HCT116 (cell line): ENCODE data around the gene IRF4. TPM values are rescaled to one million over a fixed set of nuclear protein-coding genes. Genes with fewer than 3 reads are reported as not detected.

Experiments
- ATAC-seq: fragments of 200-7000 bp; cut with Tn5 transposase; 2 replicates; pipeline ENCODE4 v1.9.1; 2020; ENCODE audit warnings: mild to moderate bottlenecking, moderate library complexity
- BruUV-seq: library from RNA; stranded (reverse); fragments of 400-500 nt; replicated peaks from 2 replicates; lab custom pipeline; 2021; lab: Mats Ljungman, UMichigan
- CTCF ChIA-PET: fragments of 300-600 bp; sonication (Branson Sonifier 250); formaldehyde crosslinking; loops from one replicate; lab custom pipeline; 2021; ENCODE audit warnings: antibody characterized with exemption; lab: Charles Lee
- POLR2A ChIA-PET: fragments of 300-600, 350-600 bp; sonication (Branson Sonifier 250); formaldehyde crosslinking; loops from one replicate; lab custom pipeline; 2021; ENCODE audit warnings: antibody characterized with exemption; lab: Charles Lee
- RAD21 ChIA-PET, 2 experiments: fragments of 300-600 bp; sonication (Branson Sonifier 250); formaldehyde crosslinking; loops; one replicate each; lab custom pipeline; 2023; ENCODE audit warnings: low total read pairs in 2 of 2; ENCODE audit not compliant: uncharacterized antibody in 2 of 2, unreplicated experiment in 2 of 2, low non-redundant PET in 1 of 2; lab: Charles Lee
- DNase-seq: peaks from one replicate; pipeline ENCODE4 v3.0.0-alpha.2; 2010; ENCODE audit warnings: low read depth, low spot score
- H2AFZ ChIP-seq: fragments of 200-600 bp; shearing (Covaris generic), sonication (generic); 2 replicates; pipeline ENCODE4 v1.6.1; 2017; ENCODE audit warnings: low read depth, mixed run types, mixed read lengths, antibody characterized with exemption, low read length; ENCODE audit not compliant: poor library complexity, severe bottlenecking
- H3K27ac ChIP-seq: 2 replicates; pipeline ENCODE4 v1.5.1; 2012; ENCODE audit warnings: low read depth, low read length
- H3K27me3 ChIP-seq: fragments of 200-600 bp; sonication (generic); 2 replicates; pipeline ENCODE4 v1.6.1; 2016; ENCODE audit warnings: mixed run types, low read length, mixed read lengths; ENCODE audit not compliant: insufficient read depth
- H3K36me3 ChIP-seq, 2 experiments: fragments of 200-500 bp in 1 of 2; fragments of 200-600 bp in 1 of 2; sonication (Bioruptor generic) in 1 of 2; sonication (generic) in 1 of 2; 2 replicates each; pipeline versions ENCODE4 v1.5.1 to v1.6.1; 2014 to 2016; ENCODE audit warnings: low read length in 2 of 2, inconsistent platforms in 1 of 2, mixed read lengths in 1 of 2, mixed run types in 1 of 2; ENCODE audit not compliant: insufficient read depth in 2 of 2, control insufficient read depth in 1 of 2
- H3K4me1 ChIP-seq, 2 experiments: fragments of 200-600 bp in 1 of 2; sonication (generic) in 1 of 2; 2 replicates each; pipeline versions ENCODE4 v1.5.1 to v1.6.1; 2012 to 2017; ENCODE audit warnings: low read length in 2 of 2, inconsistent platforms in 1 of 2, mild to moderate bottlenecking in 1 of 2, mixed read lengths in 1 of 2, mixed run types in 1 of 2, moderate library complexity in 1 of 2; ENCODE audit not compliant: insufficient read depth in 2 of 2, control insufficient read depth in 1 of 2
- H3K4me2 ChIP-seq: fragments of 200-600 bp; sonication (generic); 2 replicates; pipeline ENCODE4 v1.6.1; 2017; ENCODE audit warnings: mixed run types, low read length, mixed read lengths
- H3K4me3 ChIP-seq, 2 experiments: fragments of 200-600 bp in 1 of 2; sonication (generic) in 1 of 2; replicated peaks in 1 of 2; 2 replicates each; pipeline ENCODE4 v1.5.1; 2011 to 2016; ENCODE audit warnings: low read length in 2 of 2, control low read depth in 1 of 2, low read depth in 1 of 2, mild to moderate bottlenecking in 1 of 2, mixed read lengths in 1 of 2, mixed run types in 1 of 2
- H3K79me2 ChIP-seq: fragments of 200-600 bp; sonication (generic); 2 replicates; pipeline ENCODE4 v1.6.1; 2017; ENCODE audit warnings: mild to moderate bottlenecking, mixed run types, low read length, moderate library complexity, mixed read lengths; ENCODE audit not compliant: insufficient read depth
- H3K9ac ChIP-seq: fragments of 200-600 bp; sonication (generic); 2 replicates; pipeline ENCODE4 v1.6.1; 2016; ENCODE audit warnings: low read length, mixed read lengths
- H3K9me2 ChIP-seq: fragments of 200-600 bp; sonication (generic), shearing (Covaris generic); 2 replicates; pipeline ENCODE4 v1.6.1; 2017; ENCODE audit warnings: mixed run types, mild to moderate bottlenecking, moderate library complexity; ENCODE audit not compliant: insufficient read depth
- H3K9me3 ChIP-seq, 2 experiments: fragments of 200-500 bp in 1 of 2; fragments of 200-600 bp in 1 of 2; sonication (Bioruptor generic) in 1 of 2; sonication (generic) in 1 of 2; 2 replicates each; pipeline ENCODE4 v1.6.1; 2014 to 2017; ENCODE audit warnings: low read length in 2 of 2, mixed read lengths in 2 of 2, inconsistent platforms in 1 of 2, low read depth in 1 of 2, mild to moderate bottlenecking in 1 of 2, mixed run types in 1 of 2, moderate library complexity in 1 of 2; ENCODE audit not compliant: control insufficient read depth in 1 of 2, insufficient read depth in 1 of 2
- H4K20me1 ChIP-seq: fragments of 200-600 bp; sonication (generic), shearing (Covaris generic); 2 replicates; pipeline ENCODE4 v1.6.1; 2017; ENCODE audit warnings: mixed run types, mild to moderate bottlenecking, moderate library complexity; ENCODE audit not compliant: insufficient read depth
- ATF3 ChIP-seq: IDR thresholded peaks from 2 replicates; pipeline ENCODE4 v1.6.1; 2012
- CBX3 ChIP-seq: IDR thresholded peaks from 2 replicates; pipeline ENCODE4 v1.6.1; 2012; ENCODE audit warnings: low read depth
- CEBPB ChIP-seq: IDR thresholded peaks from 2 replicates; pipeline ENCODE4 v1.6.1; 2012; ENCODE audit warnings: low read depth
- EGR1 ChIP-seq: IDR thresholded peaks from 2 replicates; pipeline ENCODE4 v1.6.1; 2012; ENCODE audit warnings: low read depth
- ELF1 ChIP-seq: IDR thresholded peaks from 2 replicates; pipeline ENCODE4 v1.6.1; 2012; ENCODE audit warnings: low read depth, borderline replicate concordance
- EZH2 ChIP-seq: fragments of 200-600 bp; sonication (generic); IDR thresholded peaks from 2 replicates; pipeline ENCODE4 v1.6.1; 2017; ENCODE audit warnings: antibody characterized with exemption, mixed run types
- FOSL1 ChIP-seq: IDR thresholded peaks from 2 replicates; pipeline ENCODE4 v1.6.1; 2012; ENCODE audit warnings: low read depth
- JUND ChIP-seq: IDR thresholded peaks from 2 replicates; pipeline ENCODE4 v1.6.1; 2012
- POLR2A ChIP-seq: IDR thresholded peaks from 2 replicates; pipeline ENCODE4 v1.7.0; 2011; ENCODE audit warnings: borderline replicate concordance; ENCODE audit not compliant: insufficient read depth, insufficient read length; ENCODE audit errors: extremely low read depth
- POLR2AphosphoS5 ChIP-seq: IDR thresholded peaks from 2 replicates; pipeline ENCODE4 v1.6.1; 2011; ENCODE audit warnings: mild to moderate bottlenecking, low read depth, low read length, moderate library complexity
- RAD21 ChIP-seq: IDR thresholded peaks from 2 replicates; pipeline ENCODE4 v1.6.1; 2012; ENCODE audit warnings: low read depth, mild to moderate bottlenecking
- REST ChIP-seq: IDR thresholded peaks from 2 replicates; pipeline ENCODE4 v1.6.1; 2012; ENCODE audit warnings: low read depth
- SP1 ChIP-seq: IDR thresholded peaks from 2 replicates; pipeline ENCODE4 v1.6.1; 2012; ENCODE audit warnings: low read depth
- SRF ChIP-seq: IDR thresholded peaks from 2 replicates; pipeline ENCODE4 v1.6.1; 2012; ENCODE audit warnings: low read depth
- TCF7L2 ChIP-seq: IDR thresholded peaks from 2 replicates; pipeline ENCODE4 v1.7.0; 2011; ENCODE audit warnings: borderline replicate concordance, inconsistent platforms; ENCODE audit not compliant: insufficient read depth, insufficient read length; ENCODE audit errors: extremely low read depth
- ZBTB33 ChIP-seq: IDR thresholded peaks from 2 replicates; pipeline ENCODE4 v1.6.1; 2011; ENCODE audit warnings: mild to moderate bottlenecking, low read length, moderate library complexity; ENCODE audit not compliant: insufficient replicate concordance; ENCODE audit errors: extremely low read depth
- intact Hi-C: fragments of 100-400 bp; cut with micrococcal nuclease; formaldehyde crosslinking; loops from 2 replicates; pipeline ENCODE4 v1.10.0; 2022
- total RNA-seq: library from RNA; stranded (reverse); gene quantifications from one replicate; pipeline ENCODE4 v1.2.1, GENCODE V29; 2021; ENCODE audit not compliant: unreplicated experiment

IRF4 gene
- total RNA-seq, 1 experiment from 2014 or later, result 1.2 TPM

- RAD21 ChIA-PET, result no interaction called here
These were observed 46.7 kb upstream of the IRF4 start for GRCh38 chr6:344816-345340.

More at GRCh38 chr6:344816-345340, 46.7 kb upstream of the IRF4 start:
- Histone ChIP-seq H3K79me2 (no peaks in the 10 kb centered on the region), H3K4me1 (no peaks in the 10 kb centered on the region), H4K20me1 (no peaks in the 10 kb centered on the region), H3K36me3 (no peaks in the 10 kb centered on the region), H3K9ac (no peak overlapping the region), H3K4me3 (no peak overlapping the region), H2AFZ (no peak overlapping the region), H3K27ac (no peak overlapping the region), H3K9me3 (peaks cover 0 to 11% of the 10 kb centered on the region in 2 experiments; a peak in 2 of 4 replicates), H3K4me2 (no peak overlapping the region), H3K27me3 (no peaks in the 10 kb centered on the region), H3K9me2 (no peaks in the 10 kb centered on the region)
- POLR2A ChIA-PET, result no interaction called here
- no TSS peak for BruUV-seq
- TF ChIP-seq JUND (no peak), POLR2A (no peak), RAD21 (no peak), SP1 (no peak), ELF1 (no peak), POLR2AphosphoS5 (no peak), ZBTB33 (no peak), REST (no peak), EGR1 (no peak), ATF3 (no peak), CEBPB (no peak), CBX3 (no peak), FOSL1 (no peak), TCF7L2 (no peak), SRF (no peak), EZH2 (no peak)
- no peak for DNase-seq
- no peak for ATAC-seq
- intact Hi-C loops, result no loop called here
- CTCF ChIA-PET, result no interaction called here
